Hematopoietic multipotent progenitor cell (in vitro differentiated cells): ENCODE measurements around the gene FTH1. TPM values are rescaled to one million over a fixed set of nuclear protein-coding genes. Genes with fewer than 3 reads are reported as not detected.

Experiments used
- DNase-seq, 3 donors: peaks; one replicate each; pipeline ENCODE4 v3.0.0-alpha.2; 2011 to 2015; ENCODE audit warnings: low read depth in 2 of 3, low spot score in 2 of 3
- total RNA-seq: library from RNA; depleted of rRNA; stranded (reverse); fragments of >200 nt; gene quantifications from one replicate; pipeline ENCODE4 v1.2.3, GENCODE V29; 2012

FTH1 gene
- total RNA-seq, 1 donor = 500 TPM

- DNase-seq = no peak
Measured at GRCh38 chr11:61950035-61950547, 17.3 kb downstream of the FTH1 start, which contains the start of gene BEST1. Gene BEST1 (plus strand): TSS chr11:61950351. CDS start chr11:61951807, 1,456 bp downstream.

- peak in 1 of 3 donors; percentile 46 for DNase-seq
Measured at GRCh38 chr11:61949169-61950034, 18.0 kb downstream of the FTH1 start.

- no peak for DNase-seq
Measured at GRCh38 chr11:61948505-61948904, 18.9 kb downstream of the FTH1 start.

- DNase-seq = peak in 2 of 3 donors; percentile 71 to 85
Measured at GRCh38 chr11:61947486-61948210, 19.8 kb downstream of the FTH1 start.

GRCh38 chr11:61946894-61947293 lies 20.5 kb downstream of the FTH1 start:
- DNase-seq = no peak

- DNase-seq = no peak
Measured at GRCh38 chr11:61945191-61945590, 22.2 kb downstream of the FTH1 start.

- DNase-seq = no peak
Measured at GRCh38 chr11:61940466-61940865, 27.0 kb downstream of the FTH1 start.

- DNase-seq = no peak
Measured at GRCh38 chr11:61935861-61936260, 31.6 kb downstream of the FTH1 start.

- no peak for DNase-seq
Measured at GRCh38 chr11:61930933-61931332, 36.5 kb downstream of the FTH1 start.

- DNase-seq = no peak
Measured at GRCh38 chr11:61928606-61929005, 38.8 kb downstream of the FTH1 start.

- no peak for DNase-seq
Measured at GRCh38 chr11:61927501-61927900, 39.9 kb downstream of the FTH1 start.

- no peak for DNase-seq
Measured at GRCh38 chr11:61926235-61926634, 41.2 kb downstream of the FTH1 start.

GRCh38 chr11:61925736-61926135 lies 41.7 kb downstream of the FTH1 start:
- DNase-seq = no peak

GRCh38 chr11:61924064-61924455 lies 43.4 kb downstream of the FTH1 start:
- DNase-seq = no peak

GRCh38 chr11:61923166-61924063 lies 44.0 kb downstream of the FTH1 start:
- peak in 1 of 3 donors; percentile 47 for DNase-seq

- DNase-seq = peak in 1 of 3 donors; percentile 68
Measured at GRCh38 chr11:61922539-61922938, 44.9 kb downstream of the FTH1 start.

GRCh38 chr11:61921446-61921845 lies 46.0 kb downstream of the FTH1 start:
- no peak for DNase-seq

GRCh38 chr11:61919705-61920631 lies 47.5 kb downstream of the FTH1 start:
- no peak for DNase-seq

GRCh38 chr11:61918938-61919704 lies 48.3 kb downstream of the FTH1 start:
- DNase-seq = no peak
